ENCODE measurements around the gene FOXA1. TPM values are rescaled to one million over a fixed set of nuclear protein-coding genes. Genes with fewer than 3 reads are reported as not detected.
A peak's percentile ranks its signal among the peaks of the same experiment; 100 is the strongest.

The FOXA1 gene
- total RNA-seq, 1 donor from 2014 or later = 187 TPM

- Mint-ChIP-seq H3K27ac (no peak overlapping the region), H3K27me3 (peaks cover 5% of the 10 kb centered on the region), H3K4me3 (ENCODE audit: low read depth) (no peak overlapping the region), H3K36me3 (ENCODE audit: insufficient read depth) (peaks cover 63% of the 10 kb centered on the region), H3K4me1 (ENCODE audit: low read depth) (peaks cover 13% of the 10 kb centered on the region), H3K9me3 (ENCODE audit: low read depth) (peaks cover 34% of the 10 kb centered on the region)
- TF ChIP-seq CTCF (IDR thresholded peaks at IDR 0.05; ENCODE audit: unreplicated experiment) = no peak
- no peak for DNase-seq (ENCODE audit: low spot score, unreplicated experiment)
These were observed 20.7 kb upstream of the FOXA1 start for GRCh38 chr14:37615582-37616289.

DNA sequence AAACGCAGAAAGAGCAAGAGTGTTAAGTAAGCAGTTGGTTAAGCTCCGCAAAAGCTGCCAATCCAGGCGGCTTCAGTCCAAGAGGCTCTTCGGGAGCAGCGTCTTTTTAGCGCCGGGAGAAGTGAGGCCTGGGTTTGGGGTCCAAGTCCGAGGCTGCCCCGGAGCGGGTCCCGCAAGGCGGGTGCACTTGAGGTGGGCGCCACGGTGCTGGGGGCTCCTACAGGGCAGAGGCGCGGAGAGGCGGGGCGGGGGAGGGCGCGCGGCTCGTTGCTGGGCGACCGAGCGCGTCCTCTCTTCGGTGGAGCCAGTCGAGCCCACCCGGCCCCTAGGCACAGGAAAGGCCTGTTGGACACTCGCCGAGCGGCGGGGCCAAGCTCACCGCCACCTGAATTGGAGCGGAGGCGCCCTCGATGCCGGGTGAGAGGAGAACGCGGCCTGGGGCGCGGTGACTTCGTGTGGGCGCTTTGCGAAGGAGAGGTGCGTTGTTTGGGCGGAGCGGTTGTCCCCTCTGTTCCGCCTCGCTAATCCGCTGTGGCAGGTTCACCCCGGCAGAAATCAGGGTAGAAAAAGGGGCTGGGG lies 16.0 kb upstream of the FOXA1 start:
- Mint-ChIP-seq H3K9me3 (ENCODE audit: low read depth) (peaks cover 34% of the 10 kb centered on the region), H3K4me1 (ENCODE audit: low read depth) (no peaks in the 10 kb centered on the region), H3K4me3 (ENCODE audit: low read depth) (no peak overlapping the region), H3K36me3 (ENCODE audit: insufficient read depth) (peaks cover 57% of the 10 kb centered on the region), H3K27me3 (no peaks in the 10 kb centered on the region), H3K27ac (no peak overlapping the region)
- no peak for TF ChIP-seq CTCF (IDR thresholded peaks at IDR 0.05; ENCODE audit: unreplicated experiment)
- no peak for DNase-seq (ENCODE audit: low spot score, unreplicated experiment)

GRCh38 chr14:37608649-37609048 lies 13.6 kb upstream of the FOXA1 start:
- H3K36me3 Mint-ChIP-seq (ENCODE audit: insufficient read depth) = peaks cover 41% of the 10 kb centered on the region
- peaks cover under 1% of the 10 kb centered on the region for H3K4me1 Mint-ChIP-seq (ENCODE audit: low read depth)
- H3K9me3 Mint-ChIP-seq (ENCODE audit: low read depth) = peaks cover 18% of the 10 kb centered on the region
- no peak for TF ChIP-seq CTCF (IDR thresholded peaks at IDR 0.05; ENCODE audit: unreplicated experiment)
- H3K27ac Mint-ChIP-seq = no peak overlapping the region
- no peak overlapping the region for H3K4me3 Mint-ChIP-seq (ENCODE audit: low read depth)
- H3K27me3 Mint-ChIP-seq = no peaks in the 10 kb centered on the region
- no peak for DNase-seq (ENCODE audit: low spot score, unreplicated experiment)

DNA sequence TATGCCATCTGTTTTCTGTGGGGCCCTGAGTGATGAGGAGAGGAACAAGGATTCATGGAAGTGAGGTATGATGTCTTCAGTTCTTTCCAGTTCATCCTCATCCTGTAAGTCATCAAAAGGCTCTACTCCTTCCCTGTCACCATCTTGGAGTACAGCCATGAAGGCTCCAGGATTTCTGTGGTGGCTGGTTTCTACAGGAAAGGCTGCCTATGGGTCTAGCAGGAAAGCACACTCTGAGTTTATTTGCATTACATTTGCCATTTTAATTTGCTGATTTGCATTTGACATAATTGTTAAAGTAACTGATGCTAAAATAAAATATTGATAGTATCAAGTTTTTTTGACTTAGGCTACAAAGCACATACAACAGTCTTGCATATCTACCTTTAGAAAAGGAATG lies 11.6 kb upstream of the FOXA1 start:
- DNase-seq (ENCODE audit: low spot score, unreplicated experiment) = no peak
- no peak for TF ChIP-seq CTCF (IDR thresholded peaks at IDR 0.05; ENCODE audit: unreplicated experiment)
- Mint-ChIP-seq H3K9me3 (ENCODE audit: low read depth) (peaks cover 7% of the 10 kb centered on the region), H3K4me1 (ENCODE audit: low read depth) (peaks cover 8% of the 10 kb centered on the region), H3K27me3 (no peaks in the 10 kb centered on the region), H3K4me3 (ENCODE audit: low read depth) (no peak overlapping the region), H3K36me3 (ENCODE audit: insufficient read depth) (peaks cover 31% of the 10 kb centered on the region), H3K27ac (no peak overlapping the region)

DNA sequence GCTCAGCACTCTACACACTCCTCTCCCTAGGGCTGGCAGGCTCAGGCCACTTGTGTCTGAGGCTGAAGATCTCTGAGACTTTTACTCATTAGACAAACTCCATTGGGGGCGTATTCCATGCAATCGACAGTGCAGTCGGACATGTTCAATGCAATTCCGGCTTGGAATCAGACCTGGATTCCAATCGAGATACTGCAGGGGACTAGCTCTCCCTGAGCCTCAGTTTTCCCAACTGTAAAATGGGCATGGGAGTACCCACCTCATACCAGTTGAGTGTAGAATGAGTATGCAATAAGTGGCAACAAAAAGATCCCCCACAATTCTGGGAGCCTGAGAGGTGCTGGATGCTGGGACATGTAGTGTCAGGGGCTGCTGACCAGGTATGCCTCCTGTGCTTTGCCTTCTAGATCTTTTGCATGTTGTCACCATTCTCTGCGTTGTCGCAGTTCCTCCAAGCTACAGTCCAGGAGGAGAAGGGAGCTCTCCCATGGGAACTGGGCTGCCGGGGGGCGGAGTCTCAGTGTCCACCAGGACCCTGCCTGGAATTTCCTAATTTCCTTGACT lies 8.7 kb upstream of the FOXA1 start:
- Mint-ChIP-seq H3K4me3 (ENCODE audit: low read depth) (no peak overlapping the region), H3K27me3 (no peaks in the 10 kb centered on the region), H3K36me3 (ENCODE audit: insufficient read depth) (peaks cover 11% of the 10 kb centered on the region), H3K27ac (peak overlapping the region; percentile 59), H3K9me3 (ENCODE audit: low read depth) (no peaks in the 10 kb centered on the region), H3K4me1 (ENCODE audit: low read depth) (peaks cover 24% of the 10 kb centered on the region)
- no peak for DNase-seq (ENCODE audit: low spot score, unreplicated experiment)
- no peak for TF ChIP-seq CTCF (IDR thresholded peaks at IDR 0.05; ENCODE audit: unreplicated experiment)

Measured in progenitor cell of endocrine pancreas (in vitro differentiated cells).